HG03175 (cell line): ENCODE results near the gene CLIP3.
"Not testable (repeated sequence)": the region's sequence is repeated elsewhere in the genome, so short reads cannot be mapped to it uniquely, and the experiment has no call there.

Experiments
- ATAC-seq: cut with Tn5 transposase; IDR thresholded peaks from one replicate; pipeline ENCODE4 v1.9.1; 2021; ENCODE audit warnings: mild to moderate bottlenecking, moderate library complexity; ENCODE audit not compliant: unreplicated experiment

Gene CLIP3

DNA sequence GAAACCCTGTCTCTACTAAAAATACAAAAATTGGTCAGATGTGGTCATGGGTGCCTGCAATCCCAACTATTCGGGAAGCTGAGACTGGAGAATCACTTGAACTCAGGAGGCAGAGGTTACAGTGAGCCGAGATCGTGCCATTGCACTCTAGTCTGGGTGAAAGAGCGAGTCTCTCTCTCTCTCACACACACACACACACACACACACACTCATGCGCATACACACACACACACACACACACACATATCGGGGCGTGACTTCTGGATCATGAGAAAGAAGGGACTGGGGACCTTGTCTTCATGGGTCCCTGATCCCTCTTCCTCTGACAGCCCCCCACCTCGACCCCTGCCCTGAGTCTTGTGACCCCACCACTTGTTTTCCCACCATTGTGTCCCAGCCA, 49.5 kb downstream of the CLIP3 start:
- no peak for ATAC-seq

DNA sequence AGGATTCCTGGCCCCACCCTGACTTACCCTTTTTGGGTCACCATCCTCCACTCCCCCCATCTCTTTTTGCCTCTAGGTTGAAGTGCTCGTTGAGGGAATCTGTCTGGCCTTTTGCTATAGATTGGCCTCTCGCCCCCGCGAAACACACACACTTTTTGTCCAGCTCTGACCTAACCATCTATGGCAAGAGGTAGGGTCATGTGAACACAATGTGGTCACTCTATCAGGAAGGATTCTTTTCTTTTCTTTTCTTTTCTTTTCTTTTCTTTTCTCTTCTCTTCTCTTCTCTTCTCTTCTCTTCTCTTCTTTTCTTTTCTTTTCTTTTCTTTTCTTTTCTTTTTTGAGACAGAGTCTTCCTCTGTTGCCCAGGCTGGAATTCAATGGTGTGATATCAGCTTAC, 51.7 kb downstream of the CLIP3 start:
- ATAC-seq = not testable (repeated sequence)

DNA sequence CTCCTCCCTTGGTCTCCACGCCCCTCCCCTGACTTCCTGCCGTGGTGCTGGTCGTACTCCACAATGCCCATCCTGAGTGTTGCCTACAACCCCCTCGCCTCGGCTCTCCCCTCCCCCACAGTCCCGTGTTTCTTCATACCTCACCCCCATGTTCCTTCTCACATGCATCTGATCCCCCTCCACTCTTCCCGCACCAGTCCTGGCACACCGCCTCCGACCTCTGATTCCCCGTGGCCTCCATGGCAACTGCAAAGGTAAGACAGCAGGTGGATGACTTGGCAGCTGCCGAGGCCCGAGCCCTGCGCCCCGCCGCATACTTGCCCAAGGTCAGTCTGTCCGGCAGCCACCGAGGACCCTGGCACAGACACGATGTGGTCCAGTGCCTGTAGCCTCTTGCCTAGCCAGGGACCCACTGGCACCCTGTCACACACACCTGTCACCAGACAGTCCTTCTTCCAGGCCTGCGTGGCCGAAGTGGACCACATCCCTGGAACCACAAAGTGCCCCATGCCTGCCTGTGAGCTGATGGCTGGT, 53.8 kb downstream of the CLIP3 start:
- ATAC-seq = no peak

DNA sequence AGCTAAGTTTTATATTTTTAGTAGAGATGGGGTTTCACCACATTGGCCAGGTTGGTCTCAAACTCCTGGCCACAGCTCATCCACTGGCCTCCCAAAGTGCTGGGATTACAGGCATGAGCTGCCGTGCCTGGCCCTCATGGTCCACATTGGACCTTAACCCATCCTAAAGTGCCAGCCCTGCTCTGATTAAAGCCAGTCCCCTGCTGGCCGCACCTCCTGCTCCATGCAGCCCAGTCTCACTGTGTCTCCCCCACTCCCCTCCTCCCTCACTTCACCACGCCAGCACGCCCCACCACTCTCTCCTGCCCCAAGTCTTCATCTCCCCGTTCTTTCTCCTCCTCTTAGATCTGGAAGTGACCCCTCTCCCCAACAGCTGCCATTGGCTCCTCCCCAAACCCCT, 54.4 kb downstream of the CLIP3 start:
- no peak for ATAC-seq

DNA sequence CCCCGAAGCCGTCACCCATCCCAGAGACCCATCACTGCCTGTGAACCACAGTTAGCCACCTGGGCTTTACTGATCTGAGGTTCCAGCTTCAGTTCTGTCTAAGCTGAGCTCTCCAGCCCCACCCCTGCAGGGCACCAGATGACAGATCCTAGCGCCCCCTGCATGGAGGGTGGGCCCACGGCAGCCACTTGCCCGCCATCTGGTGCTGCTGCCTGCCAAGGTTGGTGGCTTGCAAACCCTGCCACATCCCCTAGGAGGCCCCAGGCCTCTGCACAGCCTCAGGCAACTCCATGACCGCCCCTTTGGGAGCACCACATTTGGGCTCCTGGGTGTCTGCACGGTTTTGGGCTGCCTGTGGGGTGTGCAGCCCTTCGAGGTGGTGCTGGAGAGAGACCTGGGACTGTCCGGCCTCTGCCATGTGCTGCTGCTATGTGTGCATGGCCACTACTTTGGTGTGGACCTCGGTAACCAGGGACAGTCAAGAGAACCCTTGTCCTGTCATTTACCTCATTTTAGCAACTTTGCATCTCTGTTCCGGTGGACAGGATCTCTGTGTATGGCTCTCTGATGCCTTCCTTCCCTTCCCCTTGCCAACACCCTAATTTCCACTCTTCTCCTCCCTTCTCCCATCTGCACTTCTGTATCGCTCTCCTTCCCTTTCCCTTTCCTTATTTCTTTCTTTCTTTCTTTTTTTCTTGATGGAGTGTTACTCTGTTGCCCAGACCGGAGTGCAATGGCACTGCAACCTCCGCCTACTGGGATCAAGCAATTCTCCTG, 55.0 kb downstream of the CLIP3 start:
- no peak for ATAC-seq

DNA sequence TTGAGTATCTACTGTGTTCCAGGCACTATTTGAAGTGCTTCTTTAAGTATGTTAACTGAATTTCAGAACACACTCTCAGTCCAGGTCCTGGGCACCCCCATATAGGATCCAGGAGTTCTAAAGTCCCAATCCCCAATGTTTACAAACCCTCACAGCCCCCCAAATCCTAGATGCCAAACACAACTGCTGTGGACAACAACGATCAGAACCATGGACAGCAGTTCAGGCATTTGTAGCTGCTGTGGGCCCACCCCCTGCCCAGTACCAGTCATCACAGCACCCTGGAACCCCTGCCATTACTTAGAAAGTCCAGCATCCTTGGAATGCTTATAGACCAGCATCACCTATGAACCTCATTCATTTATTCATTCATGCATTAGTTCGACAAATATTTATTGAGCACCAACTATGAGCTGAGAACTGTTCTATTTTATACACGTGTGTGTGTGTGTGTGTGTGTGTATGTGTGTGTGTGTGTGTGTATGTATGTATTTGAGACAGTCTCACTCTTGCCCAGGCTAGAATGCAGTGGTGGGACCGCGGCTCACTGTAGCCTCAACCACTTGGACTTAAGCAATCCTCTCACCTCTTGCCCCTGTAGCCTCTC, 57.0 kb downstream of the CLIP3 start:
- ATAC-seq = no peak

DNA sequence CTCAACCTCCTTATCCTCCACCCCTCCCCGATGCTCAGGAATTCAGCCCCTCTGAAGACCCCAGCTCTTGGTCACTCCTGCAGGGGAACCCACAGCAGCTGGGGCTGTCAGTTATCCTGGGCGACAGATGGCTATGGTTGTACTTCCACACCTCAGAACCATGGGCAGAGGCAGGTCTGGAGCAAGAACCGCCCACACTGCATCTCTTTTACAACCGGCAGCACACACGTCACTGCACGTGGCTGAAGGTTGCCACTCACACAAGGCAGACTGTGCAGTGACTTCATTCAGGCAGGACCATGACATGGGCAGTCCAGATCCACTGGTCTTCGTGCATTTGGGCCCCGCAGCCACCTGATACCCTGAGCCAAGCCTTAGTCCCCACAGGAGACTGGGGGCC, 59.2 kb downstream of the CLIP3 start:
- ATAC-seq = no peak

DNA sequence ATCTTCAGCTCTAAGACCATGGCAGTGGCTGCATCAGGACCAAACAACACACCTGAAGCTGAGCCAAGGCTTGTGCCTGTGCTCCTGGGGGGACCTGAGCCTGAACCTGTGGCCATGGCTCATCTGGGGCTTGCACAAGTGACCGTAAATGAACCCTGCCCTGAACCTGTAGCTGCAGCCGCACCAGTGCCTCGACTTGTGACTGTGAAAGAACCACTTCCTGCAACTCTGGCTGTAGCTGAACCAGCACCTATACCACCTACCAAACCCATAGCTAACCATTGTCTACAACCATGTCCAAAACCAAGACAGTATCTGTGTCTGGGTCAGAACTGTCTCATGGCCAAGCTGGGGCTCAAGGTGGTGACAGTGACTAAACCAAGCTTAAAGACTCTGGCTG, 65.9 kb downstream of the CLIP3 start:
- no peak for ATAC-seq
